Body of pancreas (tissue), 4 donors: ENCODE results near the gene TXNIP.

ENCODE experiments used
- POLR2A ChIP-seq, 3 donors: fragments of 450-650 bp; IDR thresholded peaks; one replicate each; pipeline ENCODE4 v1.6.1; 2016; ENCODE audit warnings: antibody characterized with exemption in 3 of 3, mild to moderate bottlenecking in 2 of 3
- TF ChIP-seq, protein P1 (sequence below), 7 experiments: fragments of 450-650 bp in 4 of 7; fragments of 200-600 bp in 3 of 7; sonication (generic) in 3 of 7; IDR thresholded peaks; one replicate each; pipeline ENCODE4 v1.5.1; 2016 to 2019; ENCODE audit warnings: antibody characterized with exemption in 7 of 7

DNA sequence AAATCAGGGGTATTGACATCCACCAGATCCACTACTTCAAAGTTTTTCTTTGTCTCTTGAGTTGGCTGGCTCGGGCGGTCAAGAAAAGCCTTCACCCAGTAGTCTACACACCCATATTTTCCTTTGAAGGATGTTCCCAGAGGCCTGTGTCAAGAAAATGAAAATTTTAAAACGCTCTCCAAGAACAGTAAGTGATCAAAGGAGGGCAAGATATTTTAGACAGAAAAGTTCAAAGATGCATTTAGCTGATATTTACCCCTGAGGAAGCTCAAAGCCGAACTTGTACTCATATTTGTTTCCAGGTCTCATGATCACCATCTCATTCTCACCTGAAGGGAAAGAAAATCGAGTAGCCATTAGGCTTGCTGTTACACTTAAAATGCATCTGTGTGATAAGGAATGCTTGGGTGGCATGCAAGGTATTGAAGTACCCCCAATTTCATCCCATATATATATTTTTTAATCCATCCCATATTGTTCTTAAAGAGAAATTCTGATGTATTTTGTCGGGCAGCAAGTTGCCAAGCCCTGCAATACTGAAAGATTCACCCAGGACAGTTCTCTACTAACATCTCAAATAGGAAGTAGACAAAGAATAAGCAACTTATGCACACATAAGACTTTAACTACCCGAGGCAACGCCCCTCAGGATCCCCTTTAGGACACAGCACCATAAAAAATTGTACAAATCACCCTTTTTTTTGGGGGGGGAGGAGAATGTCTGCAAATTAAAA is 1.1 kb downstream of the TXNIP start:
- TF ChIP-seq, protein P1, sequence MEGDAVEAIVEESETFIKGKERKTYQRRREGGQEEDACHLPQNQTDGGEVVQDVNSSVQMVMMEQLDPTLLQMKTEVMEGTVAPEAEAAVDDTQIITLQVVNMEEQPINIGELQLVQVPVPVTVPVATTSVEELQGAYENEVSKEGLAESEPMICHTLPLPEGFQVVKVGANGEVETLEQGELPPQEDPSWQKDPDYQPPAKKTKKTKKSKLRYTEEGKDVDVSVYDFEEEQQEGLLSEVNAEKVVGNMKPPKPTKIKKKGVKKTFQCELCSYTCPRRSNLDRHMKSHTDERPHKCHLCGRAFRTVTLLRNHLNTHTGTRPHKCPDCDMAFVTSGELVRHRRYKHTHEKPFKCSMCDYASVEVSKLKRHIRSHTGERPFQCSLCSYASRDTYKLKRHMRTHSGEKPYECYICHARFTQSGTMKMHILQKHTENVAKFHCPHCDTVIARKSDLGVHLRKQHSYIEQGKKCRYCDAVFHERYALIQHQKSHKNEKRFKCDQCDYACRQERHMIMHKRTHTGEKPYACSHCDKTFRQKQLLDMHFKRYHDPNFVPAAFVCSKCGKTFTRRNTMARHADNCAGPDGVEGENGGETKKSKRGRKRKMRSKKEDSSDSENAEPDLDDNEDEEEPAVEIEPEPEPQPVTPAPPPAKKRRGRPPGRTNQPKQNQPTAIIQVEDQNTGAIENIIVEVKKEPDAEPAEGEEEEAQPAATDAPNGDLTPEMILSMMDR (IDR thresholded peaks at IDR 0.05), result no peak
- TF ChIP-seq POLR2A (IDR thresholded peaks at IDR 0.05), result no peak
